ENCODE data around the gene GLUD1.

GLUD1 gene

DNA sequence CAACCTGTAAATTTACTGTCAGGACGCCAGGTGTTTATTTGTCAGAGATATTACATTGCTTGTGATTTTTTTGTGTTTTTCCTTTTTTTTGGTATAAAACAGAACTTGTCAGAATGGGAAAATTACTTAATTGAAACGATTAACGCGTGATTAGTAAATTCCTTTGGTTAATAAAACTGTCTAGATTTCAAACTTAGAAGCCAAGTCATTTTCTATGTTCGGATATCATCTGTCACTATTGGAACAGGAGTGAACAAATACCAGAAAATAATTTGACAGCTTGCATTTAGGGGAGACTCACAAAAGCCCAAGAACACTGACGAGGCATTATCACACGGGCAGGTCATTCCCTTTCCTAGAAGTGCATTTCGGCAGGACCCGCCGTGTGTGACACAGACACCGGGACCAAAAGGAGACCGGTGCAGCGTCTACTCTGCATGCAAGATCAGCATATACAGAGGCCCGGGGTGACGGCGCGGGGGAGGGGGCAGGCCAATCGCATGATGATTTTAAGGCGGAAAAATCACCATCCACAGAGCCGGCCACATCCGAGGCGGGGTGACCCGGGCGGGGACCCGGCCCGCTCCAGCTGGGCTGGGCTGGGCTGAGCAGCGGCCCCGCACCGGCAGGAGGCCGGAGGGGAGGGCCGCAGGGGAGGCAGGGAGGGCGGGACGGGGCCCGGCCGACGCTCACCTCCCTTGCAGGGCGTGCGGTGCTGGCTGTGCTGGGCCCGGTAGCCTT lies 841 bp downstream of the GLUD1 start (continued):
- TF ChIP-seq ZNF404 (tag by site-specific recombination; IDR thresholded peaks at IDR 0.05) (no peak), ZNF792 (tag by site-specific recombination; IDR thresholded peaks at IDR 0.05) (no peak), ZNF362 (tag by site-specific recombination; IDR thresholded peaks at IDR 0.05) (no peak), ZNF155 (tag by site-specific recombination; IDR thresholded peaks at IDR 0.05) (no peak), ZNF324 (tag by site-specific recombination; IDR thresholded peaks at IDR 0.05) (no peak), ZNF311 (tag by site-specific recombination; IDR thresholded peaks at IDR 0.05; ENCODE audit: borderline replicate concordance) (no peak), ZFP3 (tag by site-specific recombination; IDR thresholded peaks at IDR 0.05; ENCODE audit: low read depth) (no peak), ZNF677 (tag by site-specific recombination; IDR thresholded peaks at IDR 0.05) (no peak), ZNF560 (tag by site-specific recombination; IDR thresholded peaks at IDR 0.05; ENCODE audit: borderline replicate concordance) (no peak), ZNF645 (tag by site-specific recombination; IDR thresholded peaks at IDR 0.05) (no peak), ZNF777 (tag by site-specific recombination; IDR thresholded peaks at IDR 0.05; ENCODE audit: borderline replicate concordance) (no peak), ZNF391 (tag by site-specific recombination; IDR thresholded peaks at IDR 0.05; ENCODE audit: borderline replicate concordance, low read depth) (no peak), ZNF26 (tag by site-specific recombination; IDR thresholded peaks at IDR 0.05) (no peak), ZNF426 (tag by site-specific recombination; IDR thresholded peaks at IDR 0.05) (no peak), ZNF48 (tag by site-specific recombination; IDR thresholded peaks at IDR 0.05) (no peak), ZNF112 (tag by site-specific recombination; IDR thresholded peaks at IDR 0.05) (no peak), GFI1B (tag by site-specific recombination; IDR thresholded peaks at IDR 0.05) (no peak), KLF17 (tag by site-specific recombination; IDR thresholded peaks at IDR 0.05) (peak; percentile 36; the same call in 1 of the 2 replicates), REPIN1 (tag by site-specific recombination; IDR thresholded peaks at IDR 0.05; ENCODE audit: low read depth) (no peak), ZNF629 (tag by site-specific recombination; IDR thresholded peaks at IDR 0.05) (no peak), KLF9 (tag by site-specific recombination; IDR thresholded peaks at IDR 0.05; ENCODE audit: low read depth) (peak; percentile 49; the same call in 1 of the 2 replicates), ZNF658 (tag by site-specific recombination; IDR thresholded peaks at IDR 0.05) (no peak), ZNF366 (tag by site-specific recombination; conservative IDR thresholded peaks at IDR 0.05) (no peak), ZNF555 (tag by site-specific recombination; conservative IDR thresholded peaks at IDR 0.05) (no peak), YY2 (tag by site-specific recombination; IDR thresholded peaks at IDR 0.05) (no peak), OSR2 (tag by site-specific recombination; IDR thresholded peaks at IDR 0.05) (no peak), EGR2 (tag by site-specific recombination; IDR thresholded peaks at IDR 0.05; ENCODE audit: low read depth) (no peak; the same call in 1 of the 2 replicates), ZNF621 (tag by site-specific recombination; IDR thresholded peaks at IDR 0.05) (no peak), ZNF280D (tag by site-specific recombination; IDR thresholded peaks at IDR 0.05) (no peak), MYNN (tag by site-specific recombination; IDR thresholded peaks at IDR 0.05; ENCODE audit: borderline replicate concordance) (no peak), ZNF18 (tag by site-specific recombination; IDR thresholded peaks at IDR 0.05) (no peak), HOXC10 (CRISPR knock-in tag; IDR thresholded peaks at IDR 0.05) (no peak)
